Measurements from ENCODE around the gene PLA2G1B.

The PLA2G1B gene

DNA sequence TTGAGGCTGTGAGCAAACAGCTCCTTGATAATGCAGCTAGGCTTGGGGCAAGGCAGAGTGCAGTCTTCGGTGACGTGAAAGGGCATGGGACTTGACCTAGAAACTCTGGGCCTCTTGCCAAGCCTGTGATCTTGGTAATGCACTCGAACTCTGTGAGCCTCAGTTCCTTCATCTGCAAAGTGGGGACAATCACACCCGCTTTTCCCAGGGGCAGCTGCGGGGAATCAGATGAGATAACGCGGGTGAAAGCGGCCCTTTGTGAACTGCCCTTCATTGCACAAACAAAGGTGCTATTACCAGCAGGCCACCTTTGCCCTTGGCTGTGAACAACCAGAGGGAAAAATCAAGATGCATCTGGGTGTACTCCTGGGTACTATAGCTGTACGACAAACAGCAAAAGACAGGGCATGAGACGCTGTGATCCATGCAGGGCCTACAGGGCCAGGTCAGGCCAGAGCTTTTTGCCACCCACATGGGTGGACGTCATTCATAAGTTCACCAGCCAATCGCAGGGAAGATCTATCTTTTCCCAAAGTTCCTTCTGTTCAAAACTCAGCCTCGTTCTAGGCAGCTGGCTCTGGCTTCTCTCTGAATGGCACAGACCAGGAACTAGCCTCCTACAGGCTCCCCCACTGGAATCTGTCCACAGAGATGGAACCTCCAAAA lies 38.2 kb upstream of the PLA2G1B start:
- in situ Hi-C loops (cut with MboI; ENCODE audit: low sequenced_read_pairs), result no loop called here
- DNase-seq (ENCODE audit: low spot score in 2 of 2), result no peak
- H3K27me3 ChIP-seq (ENCODE audit: low read depth), result no peaks in the 10 kb centered on the region
- H3K36me3 ChIP-seq (replicated peaks), result peaks cover 54% of the 10 kb centered on the region
- no peak overlapping the region for H3K4me3 ChIP-seq
- H3K9me3 ChIP-seq, result no peaks in the 10 kb centered on the region
- H3K4me1 ChIP-seq, result peaks cover 35% of the 10 kb centered on the region

DNA sequence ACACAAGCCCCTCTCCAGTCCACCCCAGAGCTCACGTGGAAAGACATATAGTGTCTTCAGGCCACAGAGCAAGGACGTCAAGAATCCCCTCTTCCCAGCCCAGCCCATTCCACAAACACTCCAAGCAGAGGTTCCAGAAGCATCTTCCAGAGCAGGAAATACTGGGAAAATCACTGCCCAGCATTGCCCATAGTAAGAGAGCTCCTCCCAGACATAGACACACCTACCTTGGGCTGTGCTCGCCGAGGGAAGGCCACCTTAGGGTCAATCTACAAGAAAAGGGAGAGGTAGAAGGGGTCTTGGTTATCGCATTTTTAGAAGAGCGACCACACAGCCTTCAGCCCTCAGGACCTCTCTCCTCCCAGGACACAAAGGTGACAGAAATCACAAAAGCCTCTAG lies 36.9 kb upstream of the PLA2G1B start:
- DNase-seq (ENCODE audit: low spot score in 2 of 2), result no peak
- Histone ChIP-seq H3K9me3 (no peaks in the 10 kb centered on the region), H3K4me1 (peaks cover 32% of the 10 kb centered on the region), H3K36me3 (replicated peaks) (peaks cover 67% of the 10 kb centered on the region), H3K4me3 (no peak overlapping the region), H3K27me3 (ENCODE audit: low read depth) (no peaks in the 10 kb centered on the region)
- in situ Hi-C loops (cut with MboI; ENCODE audit: low sequenced_read_pairs), result loop anchor here (5.0 kb wide), 1 partner anchor 68 kb away; no protein-coding TSS in a partner anchor

GRCh38 chr12:120363274-120363855 lies 35.8 kb upstream of the PLA2G1B start:
- Histone ChIP-seq H3K4me3 (no peak overlapping the region), H3K9me3 (no peaks in the 10 kb centered on the region), H3K36me3 (replicated peaks) (peaks cover 78% of the 10 kb centered on the region), H3K27me3 (ENCODE audit: low read depth) (no peaks in the 10 kb centered on the region), H3K4me1 (peaks cover 32% of the 10 kb centered on the region)
- DNase-seq (ENCODE audit: low spot score in 2 of 2), result no peak
- in situ Hi-C loops (cut with MboI; ENCODE audit: low sequenced_read_pairs), result loop anchor here (5.0 kb wide), 1 partner anchor 69 kb away; no protein-coding TSS in a partner anchor

- no peak overlapping the region for H3K4me3 ChIP-seq
- H3K36me3 ChIP-seq (replicated peaks), result peaks cover 85% of the 10 kb centered on the region
- DNase-seq (ENCODE audit: low spot score in 2 of 2), result no peak
- no peaks in the 10 kb centered on the region for H3K27me3 ChIP-seq (ENCODE audit: low read depth)
- H3K9me3 ChIP-seq, result no peaks in the 10 kb centered on the region
- peaks cover 32% of the 10 kb centered on the region for H3K4me1 ChIP-seq
- in situ Hi-C loops (cut with MboI; ENCODE audit: low sequenced_read_pairs), result loop anchor here (5.0 kb wide), 1 partner anchor 70 kb away; no protein-coding TSS in a partner anchor
These were observed 35.1 kb upstream of the PLA2G1B start for GRCh38 chr12:120362516-120363273.

- Histone ChIP-seq H3K27me3 (ENCODE audit: low read depth) (no peaks in the 10 kb centered on the region), H3K4me3 (peak overlapping the region; percentile 25), H3K4me1 (peaks cover 24% of the 10 kb centered on the region), H3K36me3 (replicated peaks) (peaks cover 92% of the 10 kb centered on the region), H3K9me3 (no peaks in the 10 kb centered on the region)
- in situ Hi-C loops (cut with MboI; ENCODE audit: low sequenced_read_pairs), result loop anchor here (5.0 kb wide), 1 partner anchor 71 kb away; no protein-coding TSS in a partner anchor
- DNase-seq (ENCODE audit: low spot score in 2 of 2), result peak; percentile 96
These were observed 34.1 kb upstream of the PLA2G1B start for GRCh38 chr12:120361506-120362208.

- Histone ChIP-seq H3K9me3 (no peaks in the 10 kb centered on the region), H3K4me1 (peaks cover 22% of the 10 kb centered on the region), H3K4me3 (no peak overlapping the region), H3K27me3 (ENCODE audit: low read depth) (no peaks in the 10 kb centered on the region), H3K36me3 (replicated peaks) (peaks cover 87% of the 10 kb centered on the region)
- in situ Hi-C loops (cut with MboI; ENCODE audit: low sequenced_read_pairs), result no loop called here
- no peak for DNase-seq (ENCODE audit: low spot score in 2 of 2)
These were observed 31.5 kb upstream of the PLA2G1B start for GRCh38 chr12:120359128-120359527.

DNA sequence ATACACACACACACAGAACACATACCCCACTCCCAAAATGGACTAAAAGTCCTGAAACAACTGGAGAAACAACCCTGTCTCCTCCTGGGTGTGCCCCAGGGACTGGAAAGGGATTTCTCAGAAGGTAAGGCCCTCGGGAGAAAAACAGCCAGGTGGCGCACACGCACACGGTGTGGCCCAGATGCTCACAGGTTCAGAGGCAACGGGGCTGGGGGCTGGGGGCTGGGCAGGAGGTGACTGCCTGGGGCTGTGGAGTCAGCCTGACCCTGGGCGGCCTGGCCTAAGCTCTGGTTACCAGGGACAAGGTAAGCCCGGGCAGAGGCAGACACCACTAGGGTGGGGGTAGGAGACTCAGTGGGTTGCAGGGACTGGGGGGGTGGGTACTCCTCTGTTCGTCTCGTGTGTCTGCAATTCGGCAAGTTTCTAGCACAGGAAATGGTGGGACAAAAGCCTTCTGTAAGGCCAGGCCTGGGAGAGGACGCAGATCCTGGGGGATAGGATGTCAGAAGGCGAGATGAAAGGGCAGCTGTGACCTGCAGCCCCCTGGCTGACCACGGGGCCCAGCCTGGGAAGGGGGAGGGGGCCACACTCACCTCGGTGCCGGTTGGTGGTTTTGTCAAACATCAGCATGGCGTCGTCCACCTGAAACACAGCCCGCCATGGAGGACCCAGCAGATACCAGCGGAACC lies 31.0 kb upstream of the PLA2G1B start:
- no peak overlapping the region for H3K4me3 ChIP-seq
- DNase-seq (ENCODE audit: low spot score in 2 of 2), result no peak
- H3K4me1 ChIP-seq, result peaks cover 22% of the 10 kb centered on the region
- in situ Hi-C loops (cut with MboI; ENCODE audit: low sequenced_read_pairs), result no loop called here
- H3K9me3 ChIP-seq, result no peaks in the 10 kb centered on the region
- H3K36me3 ChIP-seq (replicated peaks), result peaks cover 87% of the 10 kb centered on the region
- no peaks in the 10 kb centered on the region for H3K27me3 ChIP-seq (ENCODE audit: low read depth)

DNA sequence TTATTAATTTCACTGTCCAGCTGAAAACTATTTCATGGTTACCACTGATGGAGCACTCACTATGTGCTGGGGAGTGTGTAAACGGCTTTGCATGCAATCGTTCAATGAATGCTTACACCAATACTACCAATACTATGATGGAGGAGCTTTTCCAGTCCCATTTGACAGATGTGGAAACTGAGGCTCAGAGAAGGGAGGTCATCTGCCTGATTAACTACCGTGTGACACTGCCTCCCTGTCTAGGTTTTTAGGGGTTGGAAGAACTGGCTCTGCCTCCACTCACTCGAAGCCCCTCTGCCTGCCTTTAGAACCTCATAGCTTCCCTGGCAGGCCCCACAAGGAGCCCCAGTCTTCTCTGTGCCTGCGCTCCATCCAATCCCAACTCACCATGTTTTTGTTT lies 29.5 kb upstream of the PLA2G1B start:
- no peaks in the 10 kb centered on the region for H3K27me3 ChIP-seq (ENCODE audit: low read depth)
- no peaks in the 10 kb centered on the region for H3K9me3 ChIP-seq
- H3K4me1 ChIP-seq, result peaks cover 10% of the 10 kb centered on the region
- H3K4me3 ChIP-seq, result no peak overlapping the region
- no peak for DNase-seq (ENCODE audit: low spot score in 2 of 2)
- H3K36me3 ChIP-seq (replicated peaks), result peaks cover 88% of the 10 kb centered on the region
- in situ Hi-C loops (cut with MboI; ENCODE audit: low sequenced_read_pairs), result no loop called here

DNA sequence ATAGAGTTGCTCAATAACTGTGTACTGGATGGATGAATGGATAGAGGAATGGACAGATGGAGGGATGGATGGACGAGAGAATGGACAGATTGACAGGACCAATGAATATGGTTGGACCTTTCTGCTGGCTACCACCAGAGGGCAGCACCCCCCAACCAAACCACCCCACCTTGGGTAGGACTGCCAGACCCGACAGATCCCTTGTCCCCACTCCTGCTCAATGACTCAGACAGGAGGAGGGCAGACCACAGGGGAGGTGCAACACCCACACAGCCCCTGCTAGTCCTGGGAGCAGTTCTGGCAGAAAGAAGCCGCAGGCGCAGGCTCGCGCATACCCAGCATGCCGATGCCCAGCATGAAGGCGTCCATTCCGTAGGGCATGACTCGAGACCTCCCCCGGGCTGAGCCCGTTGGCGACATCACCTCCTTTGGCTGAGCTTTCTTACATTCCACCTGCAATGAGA lies 29.0 kb upstream of the PLA2G1B start:
- Histone ChIP-seq H3K27me3 (ENCODE audit: low read depth) (no peaks in the 10 kb centered on the region), H3K4me3 (no peak overlapping the region), H3K36me3 (replicated peaks) (peaks cover 86% of the 10 kb centered on the region), H3K4me1 (peaks cover 7% of the 10 kb centered on the region), H3K9me3 (no peaks in the 10 kb centered on the region)
- DNase-seq (ENCODE audit: low spot score in 2 of 2), result peak; percentile 78 to 88
- in situ Hi-C loops (cut with MboI; ENCODE audit: low sequenced_read_pairs), result no loop called here

GRCh38 chr12:120353556-120354317 lies 26.2 kb upstream of the PLA2G1B start:
- no peak overlapping the region for H3K4me3 ChIP-seq
- peaks cover 83% of the 10 kb centered on the region for H3K36me3 ChIP-seq (replicated peaks)
- no peaks in the 10 kb centered on the region for H3K4me1 ChIP-seq
- DNase-seq (ENCODE audit: low spot score in 2 of 2), result no peak
- no peaks in the 10 kb centered on the region for H3K27me3 ChIP-seq (ENCODE audit: low read depth)
- no peaks in the 10 kb centered on the region for H3K9me3 ChIP-seq
- in situ Hi-C loops (cut with MboI; ENCODE audit: low sequenced_read_pairs), result no loop called here

DNA sequence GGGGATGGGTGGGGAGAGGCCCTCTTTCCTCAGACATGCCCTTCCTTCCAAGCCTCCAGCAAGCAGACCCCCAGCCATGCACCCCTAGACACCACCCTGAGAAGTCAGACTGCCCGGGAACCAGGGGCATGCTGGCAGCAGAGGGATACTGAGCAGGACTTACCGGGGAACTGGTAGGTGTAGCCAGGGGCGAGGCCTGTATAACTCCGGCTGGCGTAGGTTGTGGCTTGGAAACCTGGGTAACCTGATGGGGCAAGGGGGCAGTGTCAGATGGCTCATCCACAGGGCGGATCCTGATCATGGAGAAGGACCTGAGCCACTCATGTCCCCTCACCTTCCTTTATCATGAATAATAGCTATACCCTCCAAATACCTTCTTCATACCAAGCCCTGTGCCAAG lies 25.6 kb upstream of the PLA2G1B start:
- no peaks in the 10 kb centered on the region for H3K27me3 ChIP-seq (ENCODE audit: low read depth)
- H3K9me3 ChIP-seq, result no peaks in the 10 kb centered on the region
- H3K36me3 ChIP-seq (replicated peaks), result peaks cover 82% of the 10 kb centered on the region
- no peak for DNase-seq (ENCODE audit: low spot score in 2 of 2)
- H3K4me3 ChIP-seq, result no peak overlapping the region
- no peaks in the 10 kb centered on the region for H3K4me1 ChIP-seq
- in situ Hi-C loops (cut with MboI; ENCODE audit: low sequenced_read_pairs), result no loop called here

DNA sequence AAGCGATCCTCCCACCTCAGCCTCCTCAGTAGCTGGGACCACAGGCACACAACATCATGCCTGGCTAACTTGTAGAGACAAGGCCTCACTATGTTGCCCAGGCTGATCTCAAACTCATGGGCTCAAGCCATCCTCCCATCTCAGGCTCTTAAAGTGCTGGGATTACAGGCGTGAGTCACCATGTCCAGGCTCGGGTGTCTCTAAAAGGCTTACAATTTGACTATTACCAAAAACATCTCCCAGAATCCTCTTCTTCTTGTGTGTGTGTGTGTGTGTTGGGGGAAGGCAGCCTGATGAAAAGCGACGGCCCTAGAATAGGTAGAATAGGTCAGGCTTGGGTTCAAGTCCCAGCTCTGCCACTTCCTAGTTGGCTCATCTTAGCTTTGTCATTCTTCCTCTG lies 24.5 kb upstream of the PLA2G1B start:
- Histone ChIP-seq H3K9me3 (no peaks in the 10 kb centered on the region), H3K4me1 (no peaks in the 10 kb centered on the region), H3K27me3 (ENCODE audit: low read depth) (no peaks in the 10 kb centered on the region), H3K36me3 (replicated peaks) (peaks cover 82% of the 10 kb centered on the region), H3K4me3 (no peak overlapping the region)
- in situ Hi-C loops (cut with MboI; ENCODE audit: low sequenced_read_pairs), result no loop called here
- DNase-seq (ENCODE audit: low spot score in 2 of 2), result no peak
